OCI-LY1 (cell line): ENCODE data around the gene LRIG3.
"Not testable (repeated sequence)": the region's sequence is repeated elsewhere in the genome, so short reads cannot be mapped to it uniquely, and the experiment has no call there.

Source experiments
- H2AFZ ChIP-seq: fragments of 200-600 bp; sonication (generic), shearing (Covaris generic); 2 replicates; pipeline ENCODE4 v1.6.0; 2014; ENCODE audit warnings: antibody characterized with exemption, mild to moderate bottlenecking, low read length
- H3F3A ChIP-seq: fragments of 200-600 bp; sonication (generic), shearing (Covaris generic); 2 replicates; pipeline ENCODE4 v1.6.0; 2014; ENCODE audit warnings: mild to moderate bottlenecking, antibody characterized with exemption, low read length, moderate library complexity; ENCODE audit not compliant: insufficient read depth
- H3K27ac ChIP-seq: fragments of 200-600 bp; sonication (generic); 2 replicates; pipeline ENCODE4 v1.5.1; 2014; ENCODE audit warnings: low read length, mixed run types, mild to moderate bottlenecking, low read depth; ENCODE audit not compliant: poor library complexity, severe bottlenecking
- H3K27me3 ChIP-seq: fragments of 200-600 bp; sonication (generic); 2 replicates; pipeline ENCODE4 v1.6.0; 2014; ENCODE audit warnings: antibody characterized with exemption, mild to moderate bottlenecking, low read length, moderate library complexity; ENCODE audit not compliant: insufficient read depth
- H3K36me3 ChIP-seq: fragments of 200-600 bp; sonication (generic); 2 replicates; pipeline ENCODE4 v1.6.1; 2014; ENCODE audit warnings: mild to moderate bottlenecking, antibody characterized with exemption, low read length, moderate library complexity, mixed read lengths; ENCODE audit not compliant: insufficient read depth
- H3K4me1 ChIP-seq: fragments of 200-600 bp; sonication (generic); 2 replicates; pipeline ENCODE4 v1.5.1; 2014; ENCODE audit warnings: mild to moderate bottlenecking, low read length, moderate library complexity; ENCODE audit not compliant: insufficient read depth, severe bottlenecking
- H3K4me2 ChIP-seq: fragments of 200-600 bp; sonication (generic), shearing (Covaris generic); 2 replicates; pipeline ENCODE4 v1.6.1; 2014; ENCODE audit warnings: low read length
- H3K4me3 ChIP-seq: fragments of 200-600 bp; sonication (generic); 2 replicates; pipeline ENCODE4 v1.5.1; 2014; ENCODE audit warnings: low read length, low read depth, mild to moderate bottlenecking, mixed read lengths; ENCODE audit not compliant: poor library complexity, severe bottlenecking
- H3K79me2 ChIP-seq: fragments of 200-600 bp; shearing (Covaris generic); 2 replicates; pipeline ENCODE4 v1.6.1; 2016; ENCODE audit warnings: mixed run types, low read length, mixed read lengths; ENCODE audit not compliant: insufficient read depth
- H3K9ac ChIP-seq: fragments of 200-600 bp; sonication (generic), shearing (Covaris generic); 2 replicates; pipeline ENCODE4 v1.6.1; 2014; ENCODE audit warnings: mild to moderate bottlenecking, low read length, mixed read lengths
- H3K9me2 ChIP-seq: fragments of 200-600 bp; sonication (generic), shearing (Covaris generic); 2 replicates; pipeline ENCODE4 v1.6.1; 2014; ENCODE audit warnings: low read depth, mild to moderate bottlenecking, low read length, mixed read lengths
- H3K9me3 ChIP-seq: fragments of 200-600 bp; shearing (Covaris generic); 2 replicates; pipeline ENCODE4 v1.6.1; 2014; ENCODE audit warnings: low read length, mixed read lengths
- H4K20me1 ChIP-seq: fragments of 200-600 bp; sonication (generic), shearing (Covaris generic); 2 replicates; pipeline ENCODE4 v1.6.0; 2016; ENCODE audit warnings: mild to moderate bottlenecking, low read length; ENCODE audit not compliant: insufficient read depth
- EZH2 ChIP-seq: fragments of 200-600 bp; sonication (generic), shearing (Covaris generic); IDR thresholded peaks from 2 replicates; pipeline ENCODE4 v1.8.0; 2017; ENCODE audit warnings: borderline replicate concordance, mixed run types, mild to moderate bottlenecking, antibody characterized with exemption, low read length, moderate library complexity, mixed read lengths
- TF ChIP-seq, protein P1 (sequence below): fragments of 200-600 bp; sonication (generic), shearing (Covaris generic); IDR thresholded peaks from 2 replicates; pipeline ENCODE4 v1.5.1; 2017; ENCODE audit warnings: mild to moderate bottlenecking, antibody characterized with exemption, low read length, moderate library complexity, mixed read lengths

LRIG3 gene

DNA sequence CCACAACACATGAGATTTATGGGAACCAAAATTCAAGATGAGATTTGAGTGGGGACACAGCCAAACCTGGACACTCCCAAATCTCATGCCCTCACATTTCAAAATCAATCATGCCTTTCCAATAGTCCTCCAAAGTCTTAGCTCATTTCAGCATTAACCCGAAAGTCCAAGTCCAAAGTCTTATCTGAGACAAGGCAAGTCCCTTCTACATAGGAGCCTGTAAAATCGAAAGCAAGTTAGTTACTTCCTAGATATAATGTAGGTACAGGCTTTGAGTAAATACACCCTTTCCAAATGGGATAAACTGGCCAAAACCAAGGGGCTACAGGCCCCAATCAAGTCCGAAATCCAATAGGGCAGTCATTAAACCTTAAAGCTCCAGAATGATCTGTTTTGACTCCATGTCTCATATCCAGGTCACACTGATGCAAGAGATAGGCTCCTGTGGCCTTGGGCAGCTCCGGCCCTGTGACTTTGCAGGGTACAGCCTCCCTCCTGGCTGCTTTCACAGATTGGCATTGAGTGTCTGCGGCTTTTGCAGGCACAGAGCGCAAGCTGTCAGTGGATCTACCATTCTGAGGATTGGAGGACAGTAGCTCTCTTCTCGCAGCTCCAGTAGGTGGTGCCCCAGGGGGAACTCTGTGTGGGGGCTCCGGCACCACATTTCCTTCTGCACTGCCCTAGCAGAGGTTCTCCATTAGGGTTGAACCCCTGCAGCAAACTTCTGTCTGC is 60.1 kb downstream of the LRIG3 start:
- Histone ChIP-seq H2AFZ (no peak overlapping the region), H3K79me2 (no peaks in the 10 kb centered on the region), H3K4me3 (no peak overlapping the region), H3F3A (no peaks in the 10 kb centered on the region), H3K9me3 (no peaks in the 10 kb centered on the region), H3K27ac (no peak overlapping the region), H3K9me2 (no peaks in the 10 kb centered on the region), H3K4me1 (no peaks in the 10 kb centered on the region), H3K4me2 (no peak overlapping the region), H3K36me3 (no peaks in the 10 kb centered on the region), H3K9ac (no peak overlapping the region), H3K27me3 (no peaks in the 10 kb centered on the region), H4K20me1 (no peaks in the 10 kb centered on the region)
- no peak for TF ChIP-seq EZH2
- TF ChIP-seq, protein P1, sequence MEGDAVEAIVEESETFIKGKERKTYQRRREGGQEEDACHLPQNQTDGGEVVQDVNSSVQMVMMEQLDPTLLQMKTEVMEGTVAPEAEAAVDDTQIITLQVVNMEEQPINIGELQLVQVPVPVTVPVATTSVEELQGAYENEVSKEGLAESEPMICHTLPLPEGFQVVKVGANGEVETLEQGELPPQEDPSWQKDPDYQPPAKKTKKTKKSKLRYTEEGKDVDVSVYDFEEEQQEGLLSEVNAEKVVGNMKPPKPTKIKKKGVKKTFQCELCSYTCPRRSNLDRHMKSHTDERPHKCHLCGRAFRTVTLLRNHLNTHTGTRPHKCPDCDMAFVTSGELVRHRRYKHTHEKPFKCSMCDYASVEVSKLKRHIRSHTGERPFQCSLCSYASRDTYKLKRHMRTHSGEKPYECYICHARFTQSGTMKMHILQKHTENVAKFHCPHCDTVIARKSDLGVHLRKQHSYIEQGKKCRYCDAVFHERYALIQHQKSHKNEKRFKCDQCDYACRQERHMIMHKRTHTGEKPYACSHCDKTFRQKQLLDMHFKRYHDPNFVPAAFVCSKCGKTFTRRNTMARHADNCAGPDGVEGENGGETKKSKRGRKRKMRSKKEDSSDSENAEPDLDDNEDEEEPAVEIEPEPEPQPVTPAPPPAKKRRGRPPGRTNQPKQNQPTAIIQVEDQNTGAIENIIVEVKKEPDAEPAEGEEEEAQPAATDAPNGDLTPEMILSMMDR: no peak

DNA sequence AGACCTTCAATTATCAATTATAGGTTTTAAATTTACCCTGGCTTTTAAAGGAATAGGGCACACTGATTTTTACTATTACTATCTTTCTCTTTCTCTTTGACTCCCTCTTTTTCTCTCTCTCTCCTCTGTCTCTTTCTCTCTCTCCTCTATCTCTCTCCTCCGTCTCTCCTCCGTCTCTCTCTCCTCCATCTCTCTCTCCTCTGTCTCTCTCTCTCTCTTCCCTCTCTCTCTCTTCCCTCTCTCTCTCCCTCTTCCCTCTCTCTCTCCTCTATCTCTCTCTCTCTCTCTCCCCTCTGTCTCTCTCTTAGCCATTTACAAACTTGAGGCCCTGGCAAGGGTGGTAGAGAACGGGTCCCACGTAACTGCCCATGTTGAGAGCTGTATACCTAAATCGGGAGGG is 62.3 kb downstream of the LRIG3 start:
- Histone ChIP-seq H3K79me2 (no peaks in the 10 kb centered on the region), H4K20me1 (no peaks in the 10 kb centered on the region), H3K9ac (no peak overlapping the region), H3F3A (no peaks in the 10 kb centered on the region), H3K4me3 (no peak overlapping the region), H3K4me1 (no peaks in the 10 kb centered on the region), H2AFZ (no peak overlapping the region), H3K27ac (no peak overlapping the region), H3K36me3 (no peaks in the 10 kb centered on the region), H3K27me3 (no peaks in the 10 kb centered on the region), H3K4me2 (no peak overlapping the region), H3K9me3 (no peaks in the 10 kb centered on the region), H3K9me2 (no peaks in the 10 kb centered on the region)
- no peak for TF ChIP-seq EZH2
- TF ChIP-seq, protein P1: no peak

DNA sequence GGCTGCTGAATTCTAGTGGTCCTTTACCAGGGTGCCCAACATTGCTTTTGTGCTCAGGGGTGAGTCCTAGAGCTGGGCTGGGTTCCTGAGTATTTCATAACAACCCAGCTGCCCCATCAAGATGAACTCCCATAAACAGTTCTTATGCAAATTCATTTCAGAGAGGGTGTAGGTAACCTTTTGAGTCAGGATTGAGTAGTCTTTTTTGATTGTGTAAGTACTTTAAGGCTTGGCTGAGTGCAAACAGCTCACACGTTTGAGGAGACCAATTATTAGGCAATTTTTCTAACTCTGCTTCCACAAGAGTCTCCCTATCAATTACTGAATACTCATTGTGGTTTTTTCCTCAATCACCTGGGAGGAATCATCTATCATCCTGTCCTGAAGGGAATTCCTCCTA is 63.1 kb downstream of the LRIG3 start:
- not testable (repeated sequence) for H3K4me1 ChIP-seq, H3K36me3 ChIP-seq, H3K9me2 ChIP-seq, H3K4me2 ChIP-seq, H3K9me3 ChIP-seq, H3F3A ChIP-seq, H3K27ac ChIP-seq, H3K79me2 ChIP-seq, H3K4me3 ChIP-seq, H3K9ac ChIP-seq, H4K20me1 ChIP-seq, H2AFZ ChIP-seq, H3K27me3 ChIP-seq

DNA sequence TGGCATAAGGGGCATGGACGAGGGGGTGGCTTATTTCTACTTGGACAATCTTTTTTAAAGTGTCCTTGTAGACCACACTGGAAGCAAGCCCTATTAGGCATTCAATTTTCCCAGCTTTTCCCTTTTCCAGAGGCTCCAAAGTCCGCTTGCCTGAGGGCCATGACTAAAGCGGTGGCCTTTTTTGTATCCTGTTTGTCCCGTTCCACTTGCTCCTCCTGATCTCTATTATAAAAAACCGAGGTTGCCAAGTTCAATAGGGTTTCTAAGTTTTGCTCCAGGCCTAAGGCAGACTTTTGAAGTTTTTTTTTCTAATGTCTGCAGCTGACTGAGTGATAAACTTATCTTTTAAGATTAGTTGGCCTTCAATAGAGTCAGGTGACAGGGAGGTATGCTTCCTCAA is 64.7 kb downstream of the LRIG3 start:
- not testable (repeated sequence) for H2AFZ ChIP-seq, H3F3A ChIP-seq, H3K9ac ChIP-seq, H3K27me3 ChIP-seq, H3K36me3 ChIP-seq, H3K79me2 ChIP-seq, H3K9me3 ChIP-seq, H3K27ac ChIP-seq, H4K20me1 ChIP-seq, H3K9me2 ChIP-seq, H3K4me2 ChIP-seq, H3K4me3 ChIP-seq, H3K4me1 ChIP-seq
